Measurements from ENCODE around the gene HNRNPA3.

GRCh38 chr2:177272765-177273164, 60.2 kb downstream of the HNRNPA3 start:
- TF ChIP-seq, protein P1, sequence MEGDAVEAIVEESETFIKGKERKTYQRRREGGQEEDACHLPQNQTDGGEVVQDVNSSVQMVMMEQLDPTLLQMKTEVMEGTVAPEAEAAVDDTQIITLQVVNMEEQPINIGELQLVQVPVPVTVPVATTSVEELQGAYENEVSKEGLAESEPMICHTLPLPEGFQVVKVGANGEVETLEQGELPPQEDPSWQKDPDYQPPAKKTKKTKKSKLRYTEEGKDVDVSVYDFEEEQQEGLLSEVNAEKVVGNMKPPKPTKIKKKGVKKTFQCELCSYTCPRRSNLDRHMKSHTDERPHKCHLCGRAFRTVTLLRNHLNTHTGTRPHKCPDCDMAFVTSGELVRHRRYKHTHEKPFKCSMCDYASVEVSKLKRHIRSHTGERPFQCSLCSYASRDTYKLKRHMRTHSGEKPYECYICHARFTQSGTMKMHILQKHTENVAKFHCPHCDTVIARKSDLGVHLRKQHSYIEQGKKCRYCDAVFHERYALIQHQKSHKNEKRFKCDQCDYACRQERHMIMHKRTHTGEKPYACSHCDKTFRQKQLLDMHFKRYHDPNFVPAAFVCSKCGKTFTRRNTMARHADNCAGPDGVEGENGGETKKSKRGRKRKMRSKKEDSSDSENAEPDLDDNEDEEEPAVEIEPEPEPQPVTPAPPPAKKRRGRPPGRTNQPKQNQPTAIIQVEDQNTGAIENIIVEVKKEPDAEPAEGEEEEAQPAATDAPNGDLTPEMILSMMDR (IDR thresholded peaks at IDR 0.05 in 2 of 3, conservative IDR thresholded peaks at IDR 0.05 in 1 of 3; ENCODE audit: control insufficient read depth in 2 of 3, extremely low read depth in 1 of 3, insufficient read depth in 1 of 3, low read depth in 3 of 3, low read length in 3 of 3) = no peak
- TF ChIP-seq MXI1 (IDR thresholded peaks at IDR 0.05; ENCODE audit: low read depth, low read length) = no peak
- no peak for TF ChIP-seq CHD4 (IDR thresholded peaks at IDR 0.05)
